Measurements from ENCODE around the gene ZC3H10. TPM values are rescaled to one million over a fixed set of nuclear protein-coding genes. Genes with fewer than 3 reads are reported as not detected.

Gene ZC3H10
- total RNA-seq, 1 experiment from 2014 or later = 11.3 TPM

- TF ChIP-seq E2F4 (CRISPR knock-in tag; IDR thresholded peaks at IDR 0.05; ENCODE audit: borderline replicate concordance, low read depth) (no peak), NR2C2 (CRISPR knock-in tag; IDR thresholded peaks at IDR 0.05) (no peak; the same call in 1 of the 2 replicates), CBFB (CRISPR knock-in tag; IDR thresholded peaks at IDR 0.05; ENCODE audit: low read depth) (no peak), RELA (CRISPR knock-in tag; IDR thresholded peaks at IDR 0.05; ENCODE audit: borderline replicate concordance) (no peak), AR (CRISPR knock-in tag; IDR thresholded peaks at IDR 0.05) (peak; percentile 81), ATF1 (CRISPR knock-in tag; IDR thresholded peaks at IDR 0.05) (no peak), SP1 (CRISPR knock-in tag; conservative IDR thresholded peaks at IDR 0.05) (peak; percentile 89), MXD4 (CRISPR knock-in tag; IDR thresholded peaks at IDR 0.05; ENCODE audit: borderline replicate concordance) (no peak), ZNF425 (CRISPR knock-in tag; conservative IDR thresholded peaks at IDR 0.05) (peak; percentile 90; the same call in 1 of the 2 replicates), ZNF396 (CRISPR knock-in tag; IDR thresholded peaks at IDR 0.05; ENCODE audit: borderline replicate concordance) (no peak), SMAD4 (CRISPR knock-in tag; IDR thresholded peaks at IDR 0.05) (no peak), FOXK1 (CRISPR knock-in tag; IDR thresholded peaks at IDR 0.05) (no peak; the same call in 1 of the 2 replicates), ATF2 (CRISPR knock-in tag; IDR thresholded peaks at IDR 0.05; ENCODE audit: borderline replicate concordance, low read depth) (no peak), NR3C1 (CRISPR knock-in tag; conservative IDR thresholded peaks at IDR 0.05; ENCODE audit: low read depth) (no peak), ZNF317 (CRISPR knock-in tag; IDR thresholded peaks at IDR 0.05; ENCODE audit: borderline replicate concordance, low read depth) (no peak), ELF4 (CRISPR knock-in tag; IDR thresholded peaks at IDR 0.05; ENCODE audit: low read depth) (no peak), JUN (CRISPR knock-in tag; IDR thresholded peaks at IDR 0.05) (peak; percentile 66; the same call in 1 of the 2 replicates), IRF1 (CRISPR knock-in tag; IDR thresholded peaks at IDR 0.05) (no peak), ZMAT4 (CRISPR knock-in tag; IDR thresholded peaks at IDR 0.05) (peak; percentile 58; the same call in 1 of the 2 replicates), ZNF121 (CRISPR knock-in tag; IDR thresholded peaks at IDR 0.05) (no peak), OVOL2 (CRISPR knock-in tag; IDR thresholded peaks at IDR 0.05; ENCODE audit: borderline replicate concordance) (no peak), IRF2 (CRISPR knock-in tag; IDR thresholded peaks at IDR 0.05; ENCODE audit: borderline replicate concordance, low read depth) (no peak), ZNF532 (CRISPR knock-in tag; IDR thresholded peaks at IDR 0.05; ENCODE audit: borderline replicate concordance) (no peak; the same call in 1 of the 2 replicates), ZBTB21 (CRISPR knock-in tag; IDR thresholded peaks at IDR 0.05; ENCODE audit: borderline replicate concordance) (no peak), SMAD3 (CRISPR knock-in tag; IDR thresholded peaks at IDR 0.05; ENCODE audit: borderline replicate concordance) (no peak)
Measured at GRCh38 chr12:56116267-56117081, 1.6 kb upstream of the ZC3H10 start, which contains the start of gene RPL41 (continued).

Measured in WTC11 (cell line).